Measurements from ENCODE around the gene SLC18A3. TPM values are rescaled to one million over a fixed set of nuclear protein-coding genes. Genes with fewer than 3 reads are reported as not detected.

SLC18A3 gene
- total RNA-seq, 1 experiment from 2014 or later: not detected

GRCh38 chr10:49650724-49651034, 40.6 kb downstream of the SLC18A3 start:
- H3T11ph ChIP-seq (ENCODE audit: low read length): no peak overlapping the region
- peak; percentile 22 for DNase-seq
- H2BK120ac ChIP-seq (ENCODE audit: low read depth, low read length, poor library complexity, severe bottlenecking): no peak overlapping the region
- H4K91ac ChIP-seq (ENCODE audit: insufficient read length, low read depth, low read length): no peak overlapping the region
- H3K27ac ChIP-seq (ENCODE audit: insufficient read length, low read depth, low read length): no peak overlapping the region
- no peak overlapping the region for H2BK20ac ChIP-seq (ENCODE audit: low read depth, low read length, poor library complexity, severe bottlenecking)
- no peaks in the 10 kb centered on the region for H3K9me3 ChIP-seq (ENCODE audit: control insufficient read depth, low read depth, low read length)
- no CpG with 5 or more reads among the region's 1 CpG for WGBS (ENCODE audit: extremely low coverage, insufficient read length, low lambda C conversion rate)
- H3K27me3 ChIP-seq (ENCODE audit: insufficient read depth, low read length): no peaks in the 10 kb centered on the region; the same call in 1 of the 2 replicates
- Mint-ChIP-seq H3K9me3 (no peaks in the 10 kb centered on the region), H3K36me3 (ENCODE audit: insufficient read depth in 1 of 3, low read depth in 3 of 3) (no peaks in the 10 kb centered on the region), H3K4me3 (no peak overlapping the region), H3K27me3 (ENCODE audit: low read depth) (peaks cover 52% of the 10 kb centered on the region), H3K27ac (no peak overlapping the region), H3K4me1 (peaks cover 9 to 13% of the 10 kb centered on the region in 2 experiments)
- no peak overlapping the region for H2AK5ac ChIP-seq (ENCODE audit: insufficient read length, low read length)
- no peak overlapping the region for H2BK5ac ChIP-seq (ENCODE audit: insufficient read length, low read length)
- H3K4me1 ChIP-seq (ENCODE audit: insufficient read depth, low read length): no peaks in the 10 kb centered on the region
- no peak overlapping the region for H3K9ac ChIP-seq (ENCODE audit: extremely low read depth, insufficient read length, low read length)
- no peak overlapping the region for H2BK12ac ChIP-seq (ENCODE audit: insufficient read length, low read depth, low read length)
- no peak overlapping the region for H3K18ac ChIP-seq (ENCODE audit: insufficient read length, low read depth, low read length)
- H3K4ac ChIP-seq (ENCODE audit: low read depth, low read length): no peak overlapping the region
- no peak overlapping the region for H3K4me2 ChIP-seq (ENCODE audit: insufficient read depth, insufficient read length, low read length)
- H2AFZ ChIP-seq (ENCODE audit: low read length): no peak overlapping the region
- no peak overlapping the region for H2BK15ac ChIP-seq (ENCODE audit: low read depth, low read length)
- H4K8ac ChIP-seq (replicated peaks; ENCODE audit: insufficient read length, low read depth, low read length): no peak overlapping the region
- H3K79me2 ChIP-seq (ENCODE audit: insufficient read depth, low read length): no peaks in the 10 kb centered on the region
- H3K23me2 ChIP-seq (ENCODE audit: insufficient read length, low read depth, low read length, poor library complexity, severe bottlenecking): no peaks in the 10 kb centered on the region
- no peak overlapping the region; the same call in 1 of the 2 replicates for H3K14ac ChIP-seq (ENCODE audit: insufficient read depth, low read length)
- no peak overlapping the region for H3K23ac ChIP-seq (ENCODE audit: insufficient read length, low read depth, low read length)
- no peak overlapping the region for H3K56ac ChIP-seq (ENCODE audit: insufficient read length, low read depth, low read length)
- H4K5ac ChIP-seq (ENCODE audit: insufficient read length, low read depth, low read length): no peak overlapping the region
- no peak for TF ChIP-seq CTCF (conservative IDR thresholded peaks at IDR 0.05)
- H3K79me1 ChIP-seq (ENCODE audit: insufficient read depth, low read depth, low read length, poor library complexity, severe bottlenecking): no peaks in the 10 kb centered on the region
- no peaks in the 10 kb centered on the region for H4K20me1 ChIP-seq (ENCODE audit: control insufficient read depth, insufficient read depth, insufficient read length)

All from H9 (cell line).